Measurements from ENCODE around the gene G6PC1.

G6PC1 gene

DNA sequence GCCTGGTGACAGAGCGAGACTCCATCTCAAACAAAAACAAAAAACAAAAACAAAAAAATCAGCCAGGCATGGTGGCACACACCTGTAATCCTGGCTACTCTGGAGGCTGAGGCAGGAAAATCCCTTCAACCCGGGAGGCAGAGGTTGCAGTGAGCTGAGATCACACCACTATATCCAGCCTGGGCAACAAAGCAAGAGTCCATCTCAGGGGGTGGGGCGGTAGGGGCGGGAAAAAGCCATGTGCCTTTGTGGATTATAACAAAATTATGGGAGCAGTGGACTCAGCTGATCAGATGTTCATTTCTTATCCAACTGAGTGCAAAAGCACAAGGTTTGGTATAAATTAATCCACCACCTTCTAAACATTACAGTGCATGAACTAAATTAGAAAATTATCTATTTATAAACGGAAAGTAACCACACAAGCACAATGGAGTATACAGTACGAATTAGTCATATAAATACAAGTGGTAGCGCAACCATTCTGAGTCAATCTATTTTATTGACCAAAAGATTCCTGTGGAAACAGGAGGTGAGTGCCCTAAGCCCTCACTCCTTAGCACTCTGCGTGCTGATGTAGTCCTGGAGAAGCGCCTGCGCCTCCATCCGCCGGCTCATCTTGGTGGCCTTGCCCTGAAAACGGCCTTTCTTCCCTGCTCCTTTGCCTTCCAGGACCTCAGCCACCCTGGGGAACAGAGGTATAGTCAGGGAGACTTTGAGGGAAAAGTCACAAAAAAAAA is 49.6 kb downstream of the G6PC1 start:
- DNase-seq, result no peak
